ENCODE results near the gene CD82.

CD82 gene

GRCh38 chr11:44628730-44629700, 63.6 kb downstream of the CD82 start:
- H3K27me3 ChIP-seq (ENCODE audit: control insufficient read depth in 5 of 5, insufficient read depth in 4 of 5, low read length in 5 of 5) = peaks cover 0 to 2% (median 0%) of the 10 kb centered on the region in 5 donors
- H3K4me3 ChIP-seq (ENCODE audit: low read depth in 1 of 5, low read length in 5 of 5) = no peak overlapping the region
- peak overlapping the region; percentile 50 for H3K27ac ChIP-seq (ENCODE audit: low read depth, low read length)
- no peaks in the 10 kb centered on the region for H3K36me3 ChIP-seq (ENCODE audit: control insufficient read depth in 5 of 5, insufficient read depth in 5 of 5, low read length in 5 of 5)
- H3K9ac ChIP-seq (ENCODE audit: low read length in 5 of 5) = no peak overlapping the region
- peaks cover 0 to 11% (median 4%) of the 10 kb centered on the region in 5 donors for H3K9me3 ChIP-seq (ENCODE audit: control insufficient read depth in 5 of 5, low read length in 5 of 5)
- peaks cover 15 to 74% (median 23%) of the 10 kb centered on the region in 5 donors for H3K4me1 ChIP-seq (ENCODE audit: control insufficient read depth in 5 of 5, insufficient read depth in 5 of 5, low read length in 5 of 5)

- Histone ChIP-seq H3K4me1 (ENCODE audit: control insufficient read depth in 5 of 5, insufficient read depth in 5 of 5, low read length in 5 of 5) (peaks cover 14 to 74% (median 28%) of the 10 kb centered on the region in 5 donors), H3K9me3 (ENCODE audit: control insufficient read depth in 5 of 5, low read length in 5 of 5) (peaks cover 0 to 11% (median 4%) of the 10 kb centered on the region in 5 donors), H3K27ac (ENCODE audit: low read depth, low read length) (no peak overlapping the region), H3K36me3 (ENCODE audit: control insufficient read depth in 5 of 5, insufficient read depth in 5 of 5, low read length in 5 of 5) (no peaks in the 10 kb centered on the region), H3K9ac (ENCODE audit: low read length in 5 of 5) (no peak overlapping the region), H3K27me3 (ENCODE audit: control insufficient read depth in 5 of 5, insufficient read depth in 4 of 5, low read length in 5 of 5) (peaks cover 0 to 8% (median 2%) of the 10 kb centered on the region in 5 donors), H3K4me3 (ENCODE audit: low read depth in 1 of 5, low read length in 5 of 5) (no peak overlapping the region)
Observed at GRCh38 chr11:44629732-44630345, 64.4 kb downstream of the CD82 start.

GRCh38 chr11:44630511-44631210, 65.2 kb downstream of the CD82 start:
- peaks cover 16 to 77% (median 32%) of the 10 kb centered on the region in 5 donors for H3K4me1 ChIP-seq (ENCODE audit: control insufficient read depth in 5 of 5, insufficient read depth in 5 of 5, low read length in 5 of 5)

GRCh38 chr11:44631831-44632230, 66.4 kb downstream of the CD82 start:
- H3K4me1 ChIP-seq (ENCODE audit: control insufficient read depth in 5 of 5, insufficient read depth in 5 of 5, low read length in 5 of 5) = peaks cover 16 to 77% (median 32%) of the 10 kb centered on the region in 5 donors
- peak overlapping the region; percentile 74 for H3K27ac ChIP-seq (ENCODE audit: low read depth, low read length)
- H3K36me3 ChIP-seq (ENCODE audit: control insufficient read depth in 5 of 5, insufficient read depth in 5 of 5, low read length in 5 of 5) = no peaks in the 10 kb centered on the region
- H3K9ac ChIP-seq (ENCODE audit: low read length in 5 of 5) = peak overlapping the region in 1 of 5 donors; percentile 48
- peaks cover 0 to 15% (median 2%) of the 10 kb centered on the region in 5 donors for H3K27me3 ChIP-seq (ENCODE audit: control insufficient read depth in 5 of 5, insufficient read depth in 4 of 5, low read length in 5 of 5)
- peaks cover 0 to 2% (median under 1%) of the 10 kb centered on the region in 5 donors for H3K9me3 ChIP-seq (ENCODE audit: control insufficient read depth in 5 of 5, low read length in 5 of 5)
- peak overlapping the region in 4 of 5 donors; percentile 4 to 59 (median 33) for H3K4me3 ChIP-seq (ENCODE audit: low read depth in 1 of 5, low read length in 5 of 5)

More at GRCh38 chr11:44630511-44631210, 65.2 kb downstream of the CD82 start:
- H3K36me3 ChIP-seq (ENCODE audit: control insufficient read depth in 5 of 5, insufficient read depth in 5 of 5, low read length in 5 of 5) = no peaks in the 10 kb centered on the region
- H3K27ac ChIP-seq (ENCODE audit: low read depth, low read length) = no peak overlapping the region
- peaks cover 0 to 14% (median 2%) of the 10 kb centered on the region in 5 donors for H3K27me3 ChIP-seq (ENCODE audit: control insufficient read depth in 5 of 5, insufficient read depth in 4 of 5, low read length in 5 of 5)
- peaks cover 0 to 11% (median 4%) of the 10 kb centered on the region in 5 donors for H3K9me3 ChIP-seq (ENCODE audit: control insufficient read depth in 5 of 5, low read length in 5 of 5)
- H3K4me3 ChIP-seq (ENCODE audit: low read depth in 1 of 5, low read length in 5 of 5) = no peak overlapping the region
- no peak overlapping the region for H3K9ac ChIP-seq (ENCODE audit: low read length in 5 of 5)

- H3K27ac ChIP-seq (ENCODE audit: low read depth, low read length) = peak overlapping the region; percentile 74
- H3K27me3 ChIP-seq (ENCODE audit: control insufficient read depth in 5 of 5, insufficient read depth in 4 of 5, low read length in 5 of 5) = peaks cover 0 to 15% (median 2%) of the 10 kb centered on the region in 5 donors
- H3K4me3 ChIP-seq (ENCODE audit: low read depth in 1 of 5, low read length in 5 of 5) = peak overlapping the region in 3 of 5 donors; percentile 24 to 59 (median 48)
- H3K9ac ChIP-seq (ENCODE audit: low read length in 5 of 5) = peak overlapping the region in 3 of 5 donors; percentile 41 to 56 (median 48)
- H3K9me3 ChIP-seq (ENCODE audit: control insufficient read depth in 5 of 5, low read length in 5 of 5) = no peaks in the 10 kb centered on the region
- peaks cover 12 to 70% (median 27%) of the 10 kb centered on the region in 5 donors for H3K4me1 ChIP-seq (ENCODE audit: control insufficient read depth in 5 of 5, insufficient read depth in 5 of 5, low read length in 5 of 5)
- H3K36me3 ChIP-seq (ENCODE audit: control insufficient read depth in 5 of 5, insufficient read depth in 5 of 5, low read length in 5 of 5) = no peaks in the 10 kb centered on the region
Observed at GRCh38 chr11:44632466-44633123, 67.1 kb downstream of the CD82 start.

GRCh38 chr11:44633641-44634040, 68.2 kb downstream of the CD82 start:
- Histone ChIP-seq H3K4me1 (ENCODE audit: control insufficient read depth in 5 of 5, insufficient read depth in 5 of 5, low read length in 5 of 5) (peaks cover 6 to 59% (median 17%) of the 10 kb centered on the region in 5 donors), H3K36me3 (ENCODE audit: control insufficient read depth in 5 of 5, insufficient read depth in 5 of 5, low read length in 5 of 5) (no peaks in the 10 kb centered on the region), H3K27me3 (ENCODE audit: control insufficient read depth in 5 of 5, insufficient read depth in 4 of 5, low read length in 5 of 5) (peaks cover 0 to 15% (median 2%) of the 10 kb centered on the region in 5 donors), H3K4me3 (ENCODE audit: low read depth in 1 of 5, low read length in 5 of 5) (peak overlapping the region in 2 of 5 donors; percentile 24 to 59), H3K27ac (ENCODE audit: low read depth, low read length) (no peak overlapping the region), H3K9ac (ENCODE audit: low read length in 5 of 5) (no peak overlapping the region), H3K9me3 (ENCODE audit: control insufficient read depth in 5 of 5, low read length in 5 of 5) (no peaks in the 10 kb centered on the region)

- peak overlapping the region in 1 of 5 donors; percentile 16 for H3K9ac ChIP-seq (ENCODE audit: low read length in 5 of 5)
- no peak overlapping the region for H3K27ac ChIP-seq (ENCODE audit: low read depth, low read length)
- H3K4me3 ChIP-seq (ENCODE audit: low read depth in 1 of 5, low read length in 5 of 5) = peak overlapping the region in 3 of 5 donors; percentile 17 to 59 (median 18)
- H3K4me1 ChIP-seq (ENCODE audit: control insufficient read depth in 5 of 5, insufficient read depth in 5 of 5, low read length in 5 of 5) = peaks cover 5 to 50% (median 15%) of the 10 kb centered on the region in 5 donors
- no peaks in the 10 kb centered on the region for H3K36me3 ChIP-seq (ENCODE audit: control insufficient read depth in 5 of 5, insufficient read depth in 5 of 5, low read length in 5 of 5)
- peaks cover 0 to 15% (median 2%) of the 10 kb centered on the region in 5 donors for H3K27me3 ChIP-seq (ENCODE audit: control insufficient read depth in 5 of 5, insufficient read depth in 4 of 5, low read length in 5 of 5)
- H3K9me3 ChIP-seq (ENCODE audit: control insufficient read depth in 5 of 5, low read length in 5 of 5) = no peaks in the 10 kb centered on the region
Observed at GRCh38 chr11:44634401-44635281, 69.2 kb downstream of the CD82 start.

- H3K9me3 ChIP-seq (ENCODE audit: control insufficient read depth in 5 of 5, low read length in 5 of 5) = peaks cover 0 to 3% (median 0%) of the 10 kb centered on the region in 5 donors
- H3K27me3 ChIP-seq (ENCODE audit: control insufficient read depth in 5 of 5, insufficient read depth in 4 of 5, low read length in 5 of 5) = peaks cover 0 to 15% (median 0%) of the 10 kb centered on the region in 5 donors
Observed at GRCh38 chr11:44637487-44637886, 72.0 kb downstream of the CD82 start.

More at GRCh38 chr11:44637487-44637886, 72.0 kb downstream of the CD82 start:
- Histone ChIP-seq H3K27ac (ENCODE audit: low read depth, low read length) (no peak overlapping the region), H3K4me1 (ENCODE audit: control insufficient read depth in 5 of 5, insufficient read depth in 5 of 5, low read length in 5 of 5) (peaks cover 3 to 26% (median 11%) of the 10 kb centered on the region in 5 donors), H3K9ac (ENCODE audit: low read length in 5 of 5) (no peak overlapping the region), H3K4me3 (ENCODE audit: low read depth in 1 of 5, low read length in 5 of 5) (no peak overlapping the region), H3K36me3 (ENCODE audit: control insufficient read depth in 5 of 5, insufficient read depth in 5 of 5, low read length in 5 of 5) (no peaks in the 10 kb centered on the region)

Measured in subcutaneous abdominal adipose tissue (tissue), 5 donors.